Duodenal mucosa (tissue), 2 donors: Measurements from ENCODE around the gene STAM2.

Experiments used
- H3K27ac ChIP-seq: one replicate; pipeline ENCODE4 v1.7.0; 2013; ENCODE audit warnings: low read depth, low read length
- H3K27me3 ChIP-seq, 2 donors: one replicate each; pipeline ENCODE4 v1.7.0; 2013; ENCODE audit warnings: low read length in 2 of 2, control low read depth in 1 of 2; ENCODE audit not compliant: insufficient read depth in 2 of 2, control insufficient read depth in 1 of 2
- H3K36me3 ChIP-seq, 2 donors: one replicate each; pipeline ENCODE4 v1.7.0; 2013; ENCODE audit warnings: low read length in 2 of 2, control low read depth in 1 of 2; ENCODE audit not compliant: insufficient read depth in 2 of 2, control insufficient read depth in 1 of 2
- H3K4me1 ChIP-seq, 2 donors: one replicate each; pipeline ENCODE4 v1.7.0; 2013; ENCODE audit warnings: low read length in 2 of 2, control low read depth in 1 of 2; ENCODE audit not compliant: insufficient read depth in 2 of 2, control insufficient read depth in 1 of 2
- H3K4me3 ChIP-seq, 2 donors: one replicate each; pipeline ENCODE4 v1.7.0; 2013; ENCODE audit warnings: low read length in 2 of 2, low read depth in 1 of 2
- H3K9ac ChIP-seq, 2 donors: one replicate each; pipeline ENCODE4 v1.7.0; 2013; ENCODE audit warnings: low read length in 2 of 2, low read depth in 1 of 2
- H3K9me3 ChIP-seq, 2 donors: one replicate each; pipeline ENCODE4 v1.7.0; 2013; ENCODE audit warnings: low read length in 2 of 2, control low read depth in 1 of 2; ENCODE audit not compliant: control insufficient read depth in 1 of 2

Gene STAM2

DNA sequence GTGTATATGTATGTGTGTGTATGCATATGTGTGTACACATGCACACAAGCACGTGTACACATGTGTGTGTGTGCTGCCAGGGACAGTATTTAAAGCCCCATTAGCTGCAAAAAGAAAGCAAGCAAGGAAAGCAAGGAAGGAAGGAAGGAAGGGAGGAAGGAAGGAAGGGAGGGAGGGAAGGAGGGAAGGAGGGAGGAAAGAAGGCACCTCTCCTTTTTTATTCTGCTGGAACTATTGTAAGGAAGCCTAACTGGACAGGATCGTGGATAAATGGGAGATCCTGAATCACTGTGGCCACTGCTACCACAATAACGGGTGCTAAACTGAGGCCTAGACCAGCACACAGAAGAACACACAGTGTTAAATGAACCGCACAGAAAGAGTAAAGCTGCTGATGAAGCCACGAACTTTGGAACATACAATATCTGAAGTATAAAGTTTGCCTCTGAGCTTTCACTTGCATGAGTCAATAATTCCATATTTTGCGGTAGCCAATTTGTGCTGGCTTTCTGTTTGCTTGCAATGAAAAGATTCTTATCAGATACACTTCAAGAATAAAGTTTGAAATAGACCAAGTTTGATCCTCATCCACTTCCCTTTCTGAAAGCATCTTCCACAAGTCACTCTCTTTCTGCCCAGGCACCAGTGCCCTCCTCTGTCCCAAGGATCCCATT is 92.2 kb downstream of the STAM2 start:
- H3K36me3 ChIP-seq, result no peaks in the 10 kb centered on the region
- no peak overlapping the region for H3K27ac ChIP-seq
- no peaks in the 10 kb centered on the region for H3K27me3 ChIP-seq
- no peak overlapping the region for H3K9ac ChIP-seq
- H3K4me3 ChIP-seq, result no peak overlapping the region
- H3K4me1 ChIP-seq, result peaks cover 0 to 5% of the 10 kb centered on the region in 2 donors
- no peaks in the 10 kb centered on the region for H3K9me3 ChIP-seq

DNA sequence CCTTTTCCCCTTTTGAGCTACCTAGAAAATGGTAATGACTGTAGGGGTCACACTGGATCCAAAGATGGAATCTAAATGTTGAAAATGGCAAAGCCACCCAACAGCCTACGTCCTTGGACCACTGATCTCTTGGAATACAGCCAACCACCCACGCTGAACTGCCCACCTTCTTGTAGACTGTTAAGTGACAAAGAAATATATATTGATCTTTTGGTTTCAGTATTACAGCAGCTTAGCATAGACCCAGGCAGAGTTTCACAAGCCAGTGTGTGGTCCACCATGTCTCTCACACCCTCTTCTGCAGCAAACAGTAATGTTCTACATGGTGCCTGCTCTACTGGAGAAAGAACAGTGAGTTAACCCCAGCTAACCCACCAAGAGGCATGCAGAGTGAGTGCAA is 96.9 kb downstream of the STAM2 start:
- no peaks in the 10 kb centered on the region for H3K9me3 ChIP-seq
- H3K9ac ChIP-seq, result no peak overlapping the region
- no peaks in the 10 kb centered on the region for H3K36me3 ChIP-seq
- no peaks in the 10 kb centered on the region for H3K27me3 ChIP-seq
- peaks cover 0 to 5% of the 10 kb centered on the region in 2 donors for H3K4me1 ChIP-seq
- H3K4me3 ChIP-seq, result no peak overlapping the region
- no peak overlapping the region for H3K27ac ChIP-seq

DNA sequence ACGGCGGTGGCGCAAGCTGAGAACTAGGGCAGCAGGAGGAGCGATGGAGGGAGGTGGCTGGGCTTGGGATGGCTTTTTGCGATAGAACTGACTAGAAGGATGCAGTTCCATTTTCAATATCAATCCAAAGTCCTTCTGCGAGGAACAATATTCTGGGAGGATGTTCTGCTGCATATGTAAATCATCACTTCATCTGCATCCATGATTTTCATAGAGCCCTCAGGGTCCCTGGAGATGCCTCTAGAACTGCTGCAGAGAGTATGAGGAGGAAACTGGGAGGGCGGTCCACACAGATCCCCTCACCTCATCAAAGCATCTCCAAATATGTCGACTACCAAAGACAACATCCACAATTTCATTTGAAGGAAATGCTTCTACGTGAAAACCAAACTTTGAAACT is 97.5 kb downstream of the STAM2 start:
- Histone ChIP-seq H3K27me3 (no peaks in the 10 kb centered on the region), H3K9ac (no peak overlapping the region), H3K36me3 (no peaks in the 10 kb centered on the region), H3K4me3 (no peak overlapping the region), H3K4me1 (peaks cover 0 to under 1% of the 10 kb centered on the region in 2 donors), H3K27ac (no peak overlapping the region), H3K9me3 (no peaks in the 10 kb centered on the region)

DNA sequence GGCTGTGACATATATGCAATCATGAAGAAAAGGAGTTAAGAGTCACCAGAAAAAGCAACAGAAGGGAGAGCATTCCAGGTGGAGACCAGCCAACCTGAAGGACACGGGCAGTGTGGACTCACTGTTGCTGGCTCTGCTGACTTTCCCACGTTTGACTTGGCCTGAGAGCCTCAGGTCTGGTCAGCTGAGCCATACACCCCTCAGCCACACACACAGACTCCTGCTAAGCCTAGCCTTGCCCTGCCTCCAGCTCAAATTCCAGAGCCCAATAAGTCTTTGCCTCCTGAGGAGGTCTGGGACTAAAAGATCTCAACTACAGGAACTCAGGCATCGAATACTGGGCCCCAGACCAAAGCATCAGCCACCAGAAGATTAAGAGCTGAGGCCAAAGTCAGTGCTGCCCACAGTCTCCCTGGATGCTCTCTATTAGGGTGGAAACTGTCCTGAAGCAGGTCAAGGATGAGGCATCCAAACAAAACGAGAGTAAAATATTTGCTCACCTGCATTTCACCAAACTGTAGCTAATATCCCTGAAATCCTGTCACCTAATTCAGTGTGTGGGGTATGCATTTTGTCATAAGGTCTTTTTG is 100.0 kb downstream of the STAM2 start:
- Histone ChIP-seq H3K9me3 (no peaks in the 10 kb centered on the region), H3K4me3 (no peak overlapping the region), H3K27ac (no peak overlapping the region), H3K4me1 (no peaks in the 10 kb centered on the region), H3K9ac (no peak overlapping the region), H3K27me3 (no peaks in the 10 kb centered on the region), H3K36me3 (no peaks in the 10 kb centered on the region)

DNA sequence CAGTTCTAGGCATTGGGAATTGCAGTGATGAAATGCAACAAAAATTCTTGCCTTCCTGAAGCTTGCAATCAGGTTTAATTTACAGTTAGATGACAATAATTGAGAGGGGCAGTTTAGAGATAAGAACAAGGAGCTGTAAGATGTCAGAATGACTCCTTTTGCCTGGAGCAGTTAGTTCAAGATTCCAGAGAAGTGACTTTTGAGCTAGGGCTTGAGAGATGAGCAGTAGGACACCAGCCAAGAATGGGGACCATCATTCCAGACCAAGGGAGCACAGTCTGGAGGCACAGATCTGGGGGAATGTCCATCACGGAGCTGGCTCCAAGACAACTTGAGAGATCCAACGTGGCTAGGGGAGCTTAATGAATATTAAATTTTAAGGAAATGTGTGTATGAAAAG is 103.6 kb downstream of the STAM2 start:
- Histone ChIP-seq H3K9me3 (no peaks in the 10 kb centered on the region), H3K27ac (no peak overlapping the region), H3K27me3 (no peaks in the 10 kb centered on the region), H3K4me3 (no peak overlapping the region), H3K4me1 (no peaks in the 10 kb centered on the region), H3K36me3 (no peaks in the 10 kb centered on the region), H3K9ac (no peak overlapping the region)

DNA sequence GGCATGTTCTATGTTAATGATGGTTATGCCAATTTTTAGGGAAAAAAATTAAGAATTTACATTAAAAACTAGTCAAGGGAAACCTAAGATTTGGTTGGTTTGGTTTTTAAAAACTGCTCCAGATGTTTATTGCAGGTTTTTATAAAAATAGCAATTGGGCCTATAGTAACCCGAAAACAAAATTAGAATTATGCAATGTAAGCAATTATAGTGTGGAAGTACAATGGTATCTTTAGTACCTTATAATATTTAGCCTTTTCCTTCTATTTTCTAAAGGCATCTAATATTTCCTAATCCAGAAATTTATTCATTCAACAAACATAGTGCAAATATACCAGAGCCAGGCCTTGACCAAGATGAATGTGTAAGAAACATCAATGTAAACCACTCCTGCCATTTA is 104.0 kb downstream of the STAM2 start:
- H3K9ac ChIP-seq, result no peak overlapping the region
- no peaks in the 10 kb centered on the region for H3K9me3 ChIP-seq
- H3K4me3 ChIP-seq, result no peak overlapping the region
- no peak overlapping the region for H3K27ac ChIP-seq
- no peaks in the 10 kb centered on the region for H3K27me3 ChIP-seq
- no peaks in the 10 kb centered on the region for H3K4me1 ChIP-seq
- H3K36me3 ChIP-seq, result no peaks in the 10 kb centered on the region

DNA sequence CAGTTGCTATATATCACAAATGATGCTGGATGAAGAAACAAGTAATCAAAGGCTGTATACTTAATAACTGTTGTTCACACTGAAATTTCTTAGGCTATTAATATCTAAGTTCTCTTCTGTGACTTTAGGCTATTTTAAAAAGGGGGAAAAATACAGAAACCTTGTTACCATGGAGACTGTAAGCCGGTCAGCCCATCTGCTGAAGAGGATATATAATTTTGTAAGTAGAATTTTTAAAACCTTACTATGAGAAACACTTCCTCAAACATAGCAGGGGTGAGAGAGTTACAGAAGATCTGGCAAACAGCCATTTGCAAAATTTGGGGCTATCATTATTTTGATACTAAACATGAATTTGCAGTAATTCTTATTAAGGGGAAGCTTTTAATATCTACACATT is 104.5 kb downstream of the STAM2 start:
- Histone ChIP-seq H3K4me3 (no peak overlapping the region), H3K9me3 (no peaks in the 10 kb centered on the region), H3K9ac (no peak overlapping the region), H3K27ac (no peak overlapping the region), H3K36me3 (no peaks in the 10 kb centered on the region), H3K27me3 (no peaks in the 10 kb centered on the region), H3K4me1 (no peaks in the 10 kb centered on the region)

DNA sequence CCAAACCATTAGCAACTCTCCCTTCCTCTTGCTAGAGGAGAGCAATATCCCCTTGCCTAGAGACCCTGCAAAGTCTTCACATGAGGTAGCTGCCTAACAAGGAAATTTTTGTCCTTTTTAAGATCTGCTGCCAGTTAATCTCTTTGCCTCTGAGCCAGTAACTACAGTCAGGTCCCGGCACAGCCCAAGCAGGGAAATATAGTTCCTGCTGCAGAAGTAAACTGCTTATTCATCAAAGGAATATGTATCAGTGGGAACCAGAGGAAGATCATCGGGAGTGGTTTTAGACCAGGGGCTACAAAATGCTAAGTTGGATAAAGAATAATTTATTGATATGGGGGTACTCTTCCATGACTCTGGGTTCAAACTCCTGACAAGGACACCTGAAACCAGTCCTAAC is 107.3 kb downstream of the STAM2 start:
- Histone ChIP-seq H3K4me3 (no peak overlapping the region), H3K27ac (no peak overlapping the region), H3K36me3 (no peaks in the 10 kb centered on the region), H3K9me3 (no peaks in the 10 kb centered on the region), H3K27me3 (no peaks in the 10 kb centered on the region), H3K9ac (no peak overlapping the region), H3K4me1 (no peaks in the 10 kb centered on the region)

DNA sequence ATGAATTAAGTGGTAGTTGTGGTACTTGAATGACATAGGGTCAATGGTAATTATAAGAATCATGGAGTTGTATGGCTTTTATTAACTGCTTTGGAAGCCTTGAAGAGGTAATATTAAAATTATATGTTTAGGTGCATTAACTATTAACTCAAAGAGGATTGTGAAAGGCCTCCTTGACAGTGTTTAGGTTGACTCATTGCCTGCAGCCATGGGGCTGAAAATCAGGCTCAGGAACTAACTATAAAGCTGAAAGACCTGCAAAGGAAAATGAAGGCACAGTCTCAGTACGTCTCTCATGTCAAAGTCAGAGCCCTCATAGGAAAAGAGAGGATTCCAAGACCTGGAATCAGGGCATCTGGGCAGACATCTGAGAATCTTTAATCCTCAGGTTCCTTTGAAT is 107.7 kb downstream of the STAM2 start:
- H3K27ac ChIP-seq, result no peak overlapping the region

More for the DNA sequence above, 107.7 kb downstream of the STAM2 start:
- Histone ChIP-seq H3K4me1 (no peaks in the 10 kb centered on the region), H3K4me3 (no peak overlapping the region), H3K36me3 (no peaks in the 10 kb centered on the region), H3K27me3 (no peaks in the 10 kb centered on the region), H3K9ac (no peak overlapping the region), H3K9me3 (no peaks in the 10 kb centered on the region)
